OCI-LY1 (cell line): ENCODE measurements around the gene LCN2.

Experiments
- H2AFZ ChIP-seq: fragments of 200-600 bp; sonication (generic), shearing (Covaris generic); 2 replicates; pipeline ENCODE4 v1.6.0; 2014; ENCODE audit warnings: antibody characterized with exemption, mild to moderate bottlenecking, low read length
- H3F3A ChIP-seq: fragments of 200-600 bp; sonication (generic), shearing (Covaris generic); 2 replicates; pipeline ENCODE4 v1.6.0; 2014; ENCODE audit warnings: mild to moderate bottlenecking, antibody characterized with exemption, low read length, moderate library complexity; ENCODE audit not compliant: insufficient read depth
- H3K27ac ChIP-seq: fragments of 200-600 bp; sonication (generic); 2 replicates; pipeline ENCODE4 v1.5.1; 2014; ENCODE audit warnings: low read length, mixed run types, mild to moderate bottlenecking, low read depth; ENCODE audit not compliant: poor library complexity, severe bottlenecking
- H3K27me3 ChIP-seq: fragments of 200-600 bp; sonication (generic); 2 replicates; pipeline ENCODE4 v1.6.0; 2014; ENCODE audit warnings: antibody characterized with exemption, mild to moderate bottlenecking, low read length, moderate library complexity; ENCODE audit not compliant: insufficient read depth
- H3K36me3 ChIP-seq: fragments of 200-600 bp; sonication (generic); 2 replicates; pipeline ENCODE4 v1.6.1; 2014; ENCODE audit warnings: mild to moderate bottlenecking, antibody characterized with exemption, low read length, moderate library complexity, mixed read lengths; ENCODE audit not compliant: insufficient read depth
- H3K4me1 ChIP-seq: fragments of 200-600 bp; sonication (generic); 2 replicates; pipeline ENCODE4 v1.5.1; 2014; ENCODE audit warnings: mild to moderate bottlenecking, low read length, moderate library complexity; ENCODE audit not compliant: insufficient read depth, severe bottlenecking
- H3K4me2 ChIP-seq: fragments of 200-600 bp; sonication (generic), shearing (Covaris generic); 2 replicates; pipeline ENCODE4 v1.6.1; 2014; ENCODE audit warnings: low read length
- H3K4me3 ChIP-seq: fragments of 200-600 bp; sonication (generic); 2 replicates; pipeline ENCODE4 v1.5.1; 2014; ENCODE audit warnings: low read length, low read depth, mild to moderate bottlenecking, mixed read lengths; ENCODE audit not compliant: poor library complexity, severe bottlenecking
- H3K79me2 ChIP-seq: fragments of 200-600 bp; shearing (Covaris generic); 2 replicates; pipeline ENCODE4 v1.6.1; 2016; ENCODE audit warnings: mixed run types, low read length, mixed read lengths; ENCODE audit not compliant: insufficient read depth
- H3K9ac ChIP-seq: fragments of 200-600 bp; sonication (generic), shearing (Covaris generic); 2 replicates; pipeline ENCODE4 v1.6.1; 2014; ENCODE audit warnings: mild to moderate bottlenecking, low read length, mixed read lengths
- H3K9me2 ChIP-seq: fragments of 200-600 bp; sonication (generic), shearing (Covaris generic); 2 replicates; pipeline ENCODE4 v1.6.1; 2014; ENCODE audit warnings: low read depth, mild to moderate bottlenecking, low read length, mixed read lengths
- H3K9me3 ChIP-seq: fragments of 200-600 bp; shearing (Covaris generic); 2 replicates; pipeline ENCODE4 v1.6.1; 2014; ENCODE audit warnings: low read length, mixed read lengths
- H4K20me1 ChIP-seq: fragments of 200-600 bp; sonication (generic), shearing (Covaris generic); 2 replicates; pipeline ENCODE4 v1.6.0; 2016; ENCODE audit warnings: mild to moderate bottlenecking, low read length; ENCODE audit not compliant: insufficient read depth
- EZH2 ChIP-seq: fragments of 200-600 bp; sonication (generic), shearing (Covaris generic); IDR thresholded peaks from 2 replicates; pipeline ENCODE4 v1.8.0; 2017; ENCODE audit warnings: borderline replicate concordance, mixed run types, mild to moderate bottlenecking, antibody characterized with exemption, low read length, moderate library complexity, mixed read lengths
- TF ChIP-seq, protein P1 (sequence below): fragments of 200-600 bp; sonication (generic), shearing (Covaris generic); IDR thresholded peaks from 2 replicates; pipeline ENCODE4 v1.5.1; 2017; ENCODE audit warnings: mild to moderate bottlenecking, antibody characterized with exemption, low read length, moderate library complexity, mixed read lengths

The LCN2 gene

DNA sequence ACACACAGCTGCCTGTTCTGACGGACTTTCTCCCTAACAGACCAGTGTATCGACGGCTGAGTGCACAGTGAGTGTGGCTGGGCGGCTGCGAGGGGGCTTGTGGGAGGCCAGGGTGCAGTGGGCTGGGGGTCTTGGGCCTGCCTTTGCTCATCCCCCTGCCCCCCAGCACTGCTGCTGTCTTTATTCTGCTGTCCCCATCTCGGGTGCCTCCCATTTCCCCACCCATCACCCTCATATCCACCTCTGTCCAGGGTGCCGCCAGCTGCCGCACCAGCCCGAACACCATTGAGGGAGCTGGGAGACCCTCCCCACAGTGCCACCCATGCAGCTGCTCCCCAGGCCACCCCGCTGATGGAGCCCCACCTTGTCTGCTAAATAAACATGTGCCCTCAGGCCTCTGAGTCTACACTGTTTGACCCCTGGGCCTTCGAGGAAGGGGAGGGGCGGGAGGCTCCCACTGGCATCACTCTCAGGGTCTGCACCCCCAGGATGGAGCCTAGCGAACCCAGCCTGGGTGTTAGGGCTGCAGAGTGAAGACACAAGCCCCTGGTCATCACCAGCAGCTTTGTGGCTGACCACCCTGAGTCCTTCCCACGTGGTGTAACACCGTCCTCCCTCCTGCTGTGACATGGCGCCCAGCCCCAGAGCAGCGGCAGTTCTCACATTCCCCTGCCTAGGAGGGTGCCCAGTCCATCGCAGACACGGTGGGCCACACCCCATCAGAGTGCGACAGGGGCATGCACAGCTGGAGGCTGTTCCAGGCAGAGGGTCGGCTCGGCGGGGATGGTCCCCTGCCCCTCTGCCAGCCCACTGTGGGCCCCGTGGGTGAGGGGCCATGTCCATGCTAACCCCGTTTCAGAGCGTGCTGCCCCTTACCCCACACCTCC, 4.0 kb downstream of the LCN2 start:
- Histone ChIP-seq H3K4me1 (no peaks in the 10 kb centered on the region), H3K4me2 (no peak overlapping the region), H3K27ac (no peak overlapping the region), H3K9me2 (no peaks in the 10 kb centered on the region), H3F3A (no peaks in the 10 kb centered on the region), H3K9me3 (no peaks in the 10 kb centered on the region), H3K79me2 (no peaks in the 10 kb centered on the region), H2AFZ (no peak overlapping the region), H3K36me3 (no peaks in the 10 kb centered on the region; the same call in 1 of the 2 replicates), H3K4me3 (no peak overlapping the region), H3K27me3 (peaks cover 8% of the 10 kb centered on the region; the same call in 1 of the 2 replicates), H4K20me1 (no peaks in the 10 kb centered on the region), H3K9ac (no peak overlapping the region)
- TF ChIP-seq, protein P1, sequence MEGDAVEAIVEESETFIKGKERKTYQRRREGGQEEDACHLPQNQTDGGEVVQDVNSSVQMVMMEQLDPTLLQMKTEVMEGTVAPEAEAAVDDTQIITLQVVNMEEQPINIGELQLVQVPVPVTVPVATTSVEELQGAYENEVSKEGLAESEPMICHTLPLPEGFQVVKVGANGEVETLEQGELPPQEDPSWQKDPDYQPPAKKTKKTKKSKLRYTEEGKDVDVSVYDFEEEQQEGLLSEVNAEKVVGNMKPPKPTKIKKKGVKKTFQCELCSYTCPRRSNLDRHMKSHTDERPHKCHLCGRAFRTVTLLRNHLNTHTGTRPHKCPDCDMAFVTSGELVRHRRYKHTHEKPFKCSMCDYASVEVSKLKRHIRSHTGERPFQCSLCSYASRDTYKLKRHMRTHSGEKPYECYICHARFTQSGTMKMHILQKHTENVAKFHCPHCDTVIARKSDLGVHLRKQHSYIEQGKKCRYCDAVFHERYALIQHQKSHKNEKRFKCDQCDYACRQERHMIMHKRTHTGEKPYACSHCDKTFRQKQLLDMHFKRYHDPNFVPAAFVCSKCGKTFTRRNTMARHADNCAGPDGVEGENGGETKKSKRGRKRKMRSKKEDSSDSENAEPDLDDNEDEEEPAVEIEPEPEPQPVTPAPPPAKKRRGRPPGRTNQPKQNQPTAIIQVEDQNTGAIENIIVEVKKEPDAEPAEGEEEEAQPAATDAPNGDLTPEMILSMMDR, result no peak
- TF ChIP-seq EZH2, result no peak

DNA sequence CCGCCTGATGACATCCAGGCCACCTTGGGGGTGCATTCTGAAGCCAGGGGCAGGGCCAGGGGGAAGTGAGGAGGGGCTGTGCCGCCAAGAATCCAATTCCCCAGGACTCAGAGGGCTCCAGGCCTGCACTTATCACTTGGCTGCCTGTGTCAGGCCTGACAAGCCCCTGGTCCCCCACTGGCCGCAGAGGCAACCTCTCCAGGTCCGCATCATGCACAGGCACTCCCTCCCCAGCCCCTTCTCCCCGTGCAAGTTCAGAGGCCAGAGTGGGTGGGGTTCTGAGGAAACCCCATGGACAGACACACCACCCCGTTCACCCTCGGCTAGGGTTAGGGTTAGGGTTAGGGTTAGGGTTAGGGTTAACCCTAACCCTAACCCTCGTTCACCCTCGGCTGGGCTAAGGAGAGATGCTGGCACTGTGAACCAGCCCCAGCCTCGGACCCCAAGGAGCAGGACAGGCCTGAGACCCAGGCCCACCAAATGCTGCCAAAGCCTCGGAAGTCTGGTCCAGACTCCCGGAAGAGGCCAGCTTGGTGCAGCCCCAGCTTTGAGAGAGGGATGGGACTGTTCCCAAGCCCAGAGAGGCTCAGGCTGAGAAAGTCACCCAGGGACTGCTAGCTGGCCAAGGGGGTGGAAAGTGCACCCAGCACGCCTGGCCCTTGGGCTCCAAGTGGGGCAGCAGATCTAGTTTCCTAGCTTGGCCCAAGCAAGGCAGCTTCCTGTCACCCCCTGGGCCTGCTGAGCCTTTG, 4.9 kb downstream of the LCN2 start:
- H3K4me1 ChIP-seq, result no peaks in the 10 kb centered on the region
- no peaks in the 10 kb centered on the region for H3K9me2 ChIP-seq
- H3K4me3 ChIP-seq, result no peak overlapping the region
- no peak overlapping the region for H3K27ac ChIP-seq
- peaks cover 8% of the 10 kb centered on the region; the same call in 1 of the 2 replicates for H3K27me3 ChIP-seq
- H4K20me1 ChIP-seq, result no peaks in the 10 kb centered on the region
- H3K9ac ChIP-seq, result no peak overlapping the region
- no peaks in the 10 kb centered on the region; the same call in 1 of the 2 replicates for H3K36me3 ChIP-seq
- H3F3A ChIP-seq, result no peaks in the 10 kb centered on the region
- TF ChIP-seq, protein P1, result no peak
- TF ChIP-seq EZH2, result no peak
- no peak overlapping the region for H2AFZ ChIP-seq
- no peaks in the 10 kb centered on the region for H3K79me2 ChIP-seq
- no peak overlapping the region for H3K4me2 ChIP-seq
- no peaks in the 10 kb centered on the region for H3K9me3 ChIP-seq

DNA sequence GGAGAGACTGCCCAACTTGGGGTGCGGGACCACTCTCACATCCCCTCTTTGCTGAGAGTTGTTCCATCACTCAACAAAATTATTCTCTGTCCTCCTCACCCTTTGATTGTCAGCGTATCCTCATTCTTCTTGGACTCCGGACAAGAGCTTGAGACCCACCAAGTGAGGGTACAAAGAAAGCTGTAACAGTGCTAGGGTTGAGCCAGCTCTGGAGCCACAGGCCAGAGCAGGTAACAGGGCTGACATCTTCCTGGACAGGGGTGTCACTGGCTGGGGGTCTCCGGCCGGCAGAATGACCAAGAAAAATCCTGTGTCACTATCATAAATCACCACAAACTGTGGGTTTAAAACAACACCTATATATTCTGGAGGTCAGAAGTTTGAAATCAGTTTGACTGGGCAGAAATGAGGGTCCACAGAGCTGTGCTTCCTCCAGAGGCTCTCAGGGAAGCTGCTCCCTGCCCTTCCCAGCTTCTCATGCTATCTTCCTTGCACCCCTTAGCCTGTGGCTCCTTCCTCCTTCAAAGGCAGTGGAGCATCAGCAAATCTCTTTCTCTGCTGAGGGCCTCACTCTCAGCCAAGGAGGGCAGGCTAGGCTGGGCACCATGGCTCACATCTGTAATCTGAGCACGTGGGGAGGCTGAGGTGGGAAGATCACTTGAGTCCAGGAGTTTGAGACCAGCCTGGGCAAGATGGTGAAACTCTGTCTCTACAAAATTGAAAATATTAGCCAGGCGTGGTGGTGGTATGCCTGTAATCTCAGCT, 6.7 kb downstream of the LCN2 start:
- no peak overlapping the region for H2AFZ ChIP-seq
- no peak overlapping the region for H3K27ac ChIP-seq
- no peak overlapping the region for H3K9ac ChIP-seq
- H3F3A ChIP-seq, result no peaks in the 10 kb centered on the region
- H3K9me3 ChIP-seq, result no peaks in the 10 kb centered on the region
- no peaks in the 10 kb centered on the region for H3K9me2 ChIP-seq
- no peaks in the 10 kb centered on the region for H3K79me2 ChIP-seq
- peaks cover 8% of the 10 kb centered on the region; the same call in 1 of the 2 replicates for H3K27me3 ChIP-seq
- H3K4me2 ChIP-seq, result no peak overlapping the region
- H4K20me1 ChIP-seq, result no peaks in the 10 kb centered on the region
- TF ChIP-seq, protein P1, result no peak
- no peak for TF ChIP-seq EZH2
- H3K36me3 ChIP-seq, result no peaks in the 10 kb centered on the region; the same call in 1 of the 2 replicates
- peaks cover 9% of the 10 kb centered on the region for H3K4me1 ChIP-seq
- no peak overlapping the region for H3K4me3 ChIP-seq
